Breast epithelium (tissue), 3 donors: ENCODE results near the gene MBD3L2B.

Experiments used
- CTCF ChIP-seq, 3 donors: fragments of 450-650 bp; IDR thresholded peaks; one replicate each; pipeline ENCODE4 v1.5.1; 2016 to 2017; ENCODE audit warnings: antibody characterized with exemption in 3 of 3, mild to moderate bottlenecking in 3 of 3, moderate library complexity in 3 of 3
- POLR2A ChIP-seq: fragments of 450-650 bp; IDR thresholded peaks from one replicate; pipeline ENCODE4 v1.6.1; 2016; ENCODE audit warnings: antibody characterized with exemption, mild to moderate bottlenecking, moderate library complexity
- POLR2AphosphoS5 ChIP-seq, 3 donors: sonication (generic); formaldehyde crosslinking; IDR thresholded peaks; one replicate each; pipeline ENCODE4 v1.6.1; 2017; ENCODE audit warnings: antibody characterized with exemption in 3 of 3

DNA sequence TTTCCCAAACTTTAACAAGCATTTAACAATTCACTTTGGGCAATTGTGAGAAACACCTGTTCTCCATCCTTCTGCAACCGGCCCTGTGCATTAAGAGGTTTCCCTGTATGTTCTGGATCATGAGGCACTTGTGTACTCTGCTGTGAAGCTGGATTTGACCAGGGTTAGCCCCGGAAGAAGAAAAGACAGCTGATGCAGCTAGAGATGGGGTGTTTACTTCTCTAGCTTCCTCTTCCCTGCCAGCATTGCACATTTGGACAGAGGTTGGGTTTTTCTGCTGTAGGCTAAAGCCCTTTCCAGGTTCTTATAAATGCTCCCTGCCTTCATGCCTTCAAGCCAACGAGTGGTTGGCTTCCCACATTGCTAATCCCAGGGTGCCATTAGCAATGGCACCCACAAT is 20.9 kb downstream of the MBD3L2B start:
- TF ChIP-seq POLR2A, result no peak
- no peak for TF ChIP-seq CTCF (IDR thresholded peaks at IDR 0.05)
- TF ChIP-seq POLR2AphosphoS5 (IDR thresholded peaks at IDR 0.05), result no peak
